SU-DHL-6 (cell line): ENCODE results near the gene HSPA9.
A peak's percentile ranks its signal among the peaks of the same experiment; 100 is the strongest.

ENCODE experiments used
- H2AFZ ChIP-seq: fragments of 200-600 bp; sonication (generic); 2 replicates; pipeline ENCODE4 v1.6.1; 2014; ENCODE audit warnings: low read depth, mild to moderate bottlenecking, moderate library complexity, mixed read lengths, antibody characterized with exemption, low read length; ENCODE audit not compliant: severe bottlenecking
- H3F3A ChIP-seq: fragments of 200-600 bp; shearing (Covaris generic); 2 replicates; pipeline ENCODE4 v1.6.0; 2016; ENCODE audit warnings: antibody characterized with exemption, mild to moderate bottlenecking; ENCODE audit not compliant: insufficient read depth
- H3K27ac ChIP-seq: fragments of 200-600 bp; sonication (generic); 2 replicates; pipeline ENCODE4 v1.5.1; 2016; ENCODE audit warnings: low read depth, mild to moderate bottlenecking, low read length, moderate library complexity, mixed read lengths
- H3K27me3 ChIP-seq: fragments of 200-600 bp; sonication (generic), shearing (Covaris generic); 2 replicates; pipeline ENCODE4 v1.6.0; 2014; ENCODE audit warnings: mild to moderate bottlenecking, low read length
- H3K36me3 ChIP-seq: fragments of 200-600 bp; sonication (generic); 2 replicates; pipeline ENCODE4 v1.6.1; 2014; ENCODE audit warnings: mild to moderate bottlenecking, low read length, mixed read lengths
- H3K4me2 ChIP-seq: fragments of 300-600, 200-600 bp; shearing (Covaris generic), sonication (generic); 2 replicates; pipeline ENCODE4 v1.6.0; 2014; ENCODE audit warnings: low read length, low read depth, mild to moderate bottlenecking; ENCODE audit not compliant: poor library complexity, severe bottlenecking
- H3K4me3 ChIP-seq: fragments of 200-600 bp; sonication (generic); 2 replicates; pipeline ENCODE4 v1.5.1; 2014; ENCODE audit warnings: antibody characterized with exemption, low read length, mild to moderate bottlenecking, mixed read lengths; ENCODE audit not compliant: insufficient read depth, poor library complexity, severe bottlenecking
- H3K79me2 ChIP-seq: fragments of 200-600 bp; sonication (generic); 2 replicates; pipeline ENCODE4 v1.6.1; 2014; ENCODE audit warnings: mild to moderate bottlenecking, low read length, moderate library complexity; ENCODE audit not compliant: insufficient read depth
- H3K9ac ChIP-seq: fragments of 200-600 bp; sonication (generic); 2 replicates; pipeline ENCODE4 v1.7.0; 2014; ENCODE audit warnings: mild to moderate bottlenecking, low read length
- H3K9me2 ChIP-seq: fragments of 200-600 bp; sonication (generic); replicated peaks from 2 replicates; pipeline ENCODE4 v1.6.1; 2014; ENCODE audit warnings: low read length; ENCODE audit not compliant: insufficient read depth
- H3K9me3 ChIP-seq: fragments of 200-600 bp; sonication (generic); 2 replicates; pipeline ENCODE4 v1.6.1; 2014; ENCODE audit warnings: low read length, mixed read lengths; ENCODE audit not compliant: insufficient read depth
- H4K20me1 ChIP-seq: fragments of 200-600 bp; sonication (generic); 2 replicates; pipeline ENCODE4 v1.6.1; 2014; ENCODE audit warnings: low read depth, mild to moderate bottlenecking, antibody characterized with exemption, low read length, moderate library complexity, mixed read lengths
- CTCF ChIP-seq: fragments of 200-600 bp; sonication (generic); IDR thresholded peaks from one replicate; pipeline ENCODE4 v1.5.1; 2017; ENCODE audit warnings: antibody characterized with exemption, mild to moderate bottlenecking, low read length, moderate library complexity; ENCODE audit not compliant: insufficient read depth, poor library complexity, severe bottlenecking
- EZH2phosphoT487 ChIP-seq: fragments of 200-600 bp; sonication (generic), shearing (Covaris generic); conservative IDR thresholded peaks from 2 replicates; pipeline ENCODE4 v1.6.1; 2018; ENCODE audit warnings: mild to moderate bottlenecking, antibody characterized with exemption, low read length, moderate library complexity, mixed read lengths

HSPA9 gene

GRCh38 chr5:138552657-138553056 lies 22.5 kb downstream of the HSPA9 start:
- H4K20me1 ChIP-seq, result 0 out of 2 replicates have a peak, but pooled peaks cover 7% of the 10 kb centered on the region
- peaks cover 21% of the 10 kb centered on the region for H3K79me2 ChIP-seq
- no peaks in the 10 kb centered on the region for H3K9me3 ChIP-seq
- TF ChIP-seq EZH2phosphoT487 (no peak), CTCF (no peak)
- H2AFZ ChIP-seq, result no peak overlapping the region
- H3F3A ChIP-seq, result peaks cover 47% of the 10 kb centered on the region
- H3K36me3 ChIP-seq, result peaks cover 33% of the 10 kb centered on the region
- H3K9me2 ChIP-seq, result no peaks in the 10 kb centered on the region
- no peak overlapping the region for H3K4me2 ChIP-seq
- no peak overlapping the region for H3K4me3 ChIP-seq
- H3K9ac ChIP-seq, result no peak overlapping the region
- H3K27ac ChIP-seq, result no peak overlapping the region
- H3K27me3 ChIP-seq, result no peaks in the 10 kb centered on the region

- 0 out of 2 replicates have a peak, but pooled peaks cover 4% of the 10 kb centered on the region for H4K20me1 ChIP-seq
- peaks cover 18% of the 10 kb centered on the region for H3F3A ChIP-seq
- TF ChIP-seq CTCF, result no peak
- TF ChIP-seq EZH2phosphoT487, result no peak
- peaks cover 52% of the 10 kb centered on the region for H3K79me2 ChIP-seq
- no peak overlapping the region for H2AFZ ChIP-seq
- no peak overlapping the region for H3K4me2 ChIP-seq
- H3K9me2 ChIP-seq, result no peaks in the 10 kb centered on the region
- H3K9me3 ChIP-seq, result no peaks in the 10 kb centered on the region
- peaks cover 10% of the 10 kb centered on the region for H3K36me3 ChIP-seq
- H3K27me3 ChIP-seq, result no peaks in the 10 kb centered on the region
- H3K9ac ChIP-seq, result no peak overlapping the region
- H3K4me3 ChIP-seq, result no peak overlapping the region
- H3K27ac ChIP-seq, result no peak overlapping the region
These were observed 25.8 kb downstream of the HSPA9 start for GRCh38 chr5:138549414-138549813.

- Histone ChIP-seq H3K4me3 (no peak overlapping the region), H3K79me2 (peaks cover 83% of the 10 kb centered on the region), H3F3A (no peaks in the 10 kb centered on the region; the same call in 1 of the 2 replicates), H3K27ac (no peak overlapping the region), H4K20me1 (no peaks in the 10 kb centered on the region), H3K9me2 (no peaks in the 10 kb centered on the region), H3K36me3 (no peaks in the 10 kb centered on the region), H2AFZ (no peak overlapping the region), H3K27me3 (no peaks in the 10 kb centered on the region), H3K9me3 (no peaks in the 10 kb centered on the region), H3K9ac (peak overlapping the region; percentile 19; the same call in 1 of the 2 replicates), H3K4me2 (peak overlapping the region; percentile 21)
- TF ChIP-seq CTCF (no peak), EZH2phosphoT487 (no peak)
These were observed 29.2 kb downstream of the HSPA9 start for GRCh38 chr5:138545919-138546562.
